ENCODE results near the gene MRPS21.

MRPS21 gene

GRCh38 chr1:150352866-150353265, 59.2 kb downstream of the MRPS21 start:
- Histone ChIP-seq H2AFZ (ENCODE audit: low read depth, low read length) (no peak overlapping the region), H3K9me3 (ENCODE audit: insufficient read depth, low read length) (no peaks in the 10 kb centered on the region), H4K20me1 (ENCODE audit: insufficient read depth, low read length) (no peaks in the 10 kb centered on the region), H3K27me3 (ENCODE audit: low read depth, low read length) (no peaks in the 10 kb centered on the region), H3K36me3 (replicated peaks; ENCODE audit: low read depth, low read length) (peaks cover 45% of the 10 kb centered on the region), H3K4me1 (ENCODE audit: low read length) (no peaks in the 10 kb centered on the region), H3K4me3 (ENCODE audit: low read length) (no peak overlapping the region), H3K9ac (ENCODE audit: low read length) (no peak overlapping the region), H3K79me2 (ENCODE audit: low read length) (no peaks in the 10 kb centered on the region), H3K4me2 (ENCODE audit: low read length) (no peak overlapping the region), H3K27ac (ENCODE audit: low read length) (no peak overlapping the region)
- TF ChIP-seq CTCF (IDR thresholded peaks at IDR 0.05; ENCODE audit: low read depth, low read length) = no peak
- no peak for TF ChIP-seq EZH2phosphoT487 (IDR thresholded peaks at IDR 0.05; ENCODE audit: low read depth)
